GM19239 (cell line): ENCODE data around the gene HSPA1A.
"Not testable (repeated sequence)": the region's sequence is repeated elsewhere in the genome, so short reads cannot be mapped to it uniquely, and the experiment has no call there.

Experiments
- DNase-seq: peaks from one replicate; pipeline ENCODE4 v3.0.0; 2011; ENCODE audit warnings: low spot score; ENCODE audit not compliant: insufficient read length
- FAIRE-seq: peaks from 2 replicates; lab custom pipeline; 2011; peaks lifted over from hg19 to GRCh38; lab: Jason Lieb, UNC

The HSPA1A gene

DNA sequence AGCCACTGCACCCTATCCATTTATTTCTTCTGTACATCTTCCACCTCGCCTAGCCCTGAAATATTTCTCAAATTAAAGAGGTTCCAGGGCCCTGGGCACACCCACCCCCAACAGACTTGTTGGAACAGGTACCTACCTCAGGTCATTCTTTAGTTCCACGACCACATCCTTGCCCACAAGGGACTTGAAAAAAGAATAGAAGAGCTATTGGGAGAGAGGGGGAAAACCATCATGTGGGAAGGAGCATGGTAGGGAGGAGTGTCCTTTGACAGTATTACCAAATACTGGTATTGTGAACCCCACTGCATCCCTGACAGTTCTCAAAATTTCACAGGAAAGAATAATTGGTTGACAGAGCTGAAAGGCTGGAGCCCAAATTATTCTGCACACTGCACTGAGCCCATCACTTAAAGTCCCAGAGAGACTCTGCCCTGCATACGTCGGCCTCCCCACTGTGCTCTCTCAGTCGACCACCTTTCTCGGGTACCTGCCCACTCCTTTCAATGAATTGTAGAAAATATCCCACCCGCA, 9.3 kb upstream of the HSPA1A start:
- no peak for DNase-seq
- FAIRE-seq = no peak

DNA sequence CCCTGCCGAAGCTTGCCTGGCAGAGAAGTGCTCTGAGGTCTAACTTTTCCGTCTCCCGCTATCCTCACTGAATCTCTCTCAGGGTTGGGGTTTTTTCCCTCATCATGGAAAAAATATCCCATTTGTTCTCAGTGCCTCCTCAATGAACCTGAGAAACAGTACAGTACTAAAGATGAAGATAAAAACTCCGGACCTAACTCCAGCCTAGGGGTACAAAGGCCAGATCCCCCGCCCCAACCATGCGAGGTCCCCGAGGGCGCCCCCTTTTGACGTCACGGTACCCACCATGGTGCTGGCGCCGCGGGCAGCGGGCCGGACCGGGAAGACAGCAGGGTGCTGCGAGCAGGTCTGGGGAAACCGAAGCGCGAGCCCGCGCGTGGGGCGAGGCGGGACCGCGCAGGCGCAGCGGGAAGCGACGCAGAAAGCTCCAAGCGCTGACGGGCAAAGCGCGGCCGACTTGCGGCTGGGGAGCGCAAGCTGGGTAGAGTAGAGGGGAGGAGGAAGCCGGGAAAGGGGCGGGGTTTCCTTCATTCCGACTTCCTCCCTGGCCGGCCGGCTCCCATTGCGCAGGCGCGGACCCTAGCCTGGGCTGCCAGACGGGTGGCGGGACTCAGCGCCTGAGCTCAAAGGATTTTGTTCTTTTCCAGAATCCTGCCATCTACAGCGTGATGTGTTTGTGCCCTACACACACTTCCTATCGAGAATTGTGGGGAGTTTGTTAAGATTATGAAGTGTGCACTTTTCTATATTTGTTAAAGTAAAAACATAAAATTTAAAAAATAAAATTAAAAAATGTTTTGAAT, 8.7 kb upstream of the HSPA1A start, which contains the start of gene LSM2:
TSS of gene LSM2 (minus strand) at position 497 of the 803 bp plus-strand sequence. CDS start at position 288, 209 bp downstream.
- peak; percentile 95 for FAIRE-seq
- peak; percentile 97 for DNase-seq

DNA sequence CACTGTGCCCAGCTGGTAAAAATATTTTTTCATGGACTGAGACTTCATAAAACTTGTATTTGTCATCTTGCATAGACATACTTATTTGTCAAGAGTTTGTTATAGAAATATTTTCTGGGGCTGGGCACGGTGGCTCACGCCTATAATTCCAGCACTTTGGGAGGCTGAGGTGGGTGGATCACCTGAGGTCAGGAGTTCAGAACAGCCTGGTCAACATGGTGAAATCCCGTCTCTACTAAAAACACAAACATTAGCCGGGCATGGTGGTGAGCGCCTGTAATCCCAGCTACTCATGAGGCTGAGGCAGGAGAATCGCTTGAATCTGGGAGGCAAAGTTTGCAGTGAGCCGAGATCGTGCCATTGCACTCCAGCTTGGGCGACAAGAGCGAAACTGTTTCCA, 6.7 kb upstream of the HSPA1A start:
- DNase-seq = not testable (repeated sequence)

DNA sequence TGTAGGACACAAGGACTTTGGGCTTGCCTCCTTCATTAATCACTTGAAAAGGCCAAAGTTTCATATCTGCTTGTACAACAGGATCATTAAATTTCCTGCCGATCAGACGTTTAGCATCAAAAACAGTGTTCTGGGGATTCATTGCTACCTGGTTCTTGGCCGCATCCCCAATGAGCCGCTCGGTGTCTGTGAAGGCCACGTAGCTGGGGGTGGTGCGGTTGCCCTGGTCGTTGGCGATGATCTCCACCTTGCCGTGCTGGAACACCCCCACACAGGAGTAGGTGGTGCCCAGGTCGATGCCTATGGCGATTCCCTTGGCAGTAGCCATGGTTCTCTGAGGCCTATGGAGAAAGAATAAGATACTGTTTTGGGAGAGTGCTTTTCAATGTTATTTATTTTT, 3.7 kb upstream of the HSPA1A start:
- FAIRE-seq = no peak
- no peak for DNase-seq

More for the DNA sequence above, 6.7 kb upstream of the HSPA1A start:
- not testable (repeated sequence) for FAIRE-seq

DNA sequence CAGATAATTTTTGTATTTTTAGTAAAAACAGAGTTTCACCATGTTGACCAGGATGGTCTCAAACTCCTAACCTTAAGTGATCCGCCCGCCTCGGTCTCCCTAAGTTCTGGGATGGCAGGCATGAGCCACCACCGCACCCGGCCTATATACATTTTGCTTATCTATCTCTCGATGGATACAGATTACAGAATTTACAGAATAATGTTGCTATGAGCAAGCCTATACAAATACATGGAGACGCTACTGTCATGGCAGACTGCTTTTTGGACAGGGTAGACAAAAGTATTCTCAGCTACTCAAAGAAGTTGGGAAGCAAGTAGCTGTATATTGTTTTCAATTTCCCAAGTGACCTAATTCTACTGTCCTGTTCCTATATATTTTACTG, 1.9 kb upstream of the HSPA1A start:
- FAIRE-seq (no peak), DNase-seq (no peak)

DNA sequence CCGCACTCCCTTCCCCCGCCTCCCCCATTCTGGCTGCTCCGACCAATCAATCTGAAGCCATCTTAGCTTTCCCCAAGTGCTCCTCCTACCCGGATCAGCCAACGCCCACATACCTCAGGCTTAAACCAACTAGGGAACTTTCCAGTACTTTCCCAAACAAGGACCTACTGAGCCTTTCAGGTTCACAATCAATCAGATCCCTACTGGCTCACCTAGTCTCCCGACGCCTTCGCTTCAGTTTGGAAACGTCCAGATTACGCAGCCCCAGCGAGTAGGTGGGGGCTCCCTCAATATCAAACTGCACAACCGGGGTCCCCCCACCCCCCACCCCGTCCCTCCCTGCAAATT, 692 bp upstream of the HSPA1A start:
- no peak for DNase-seq
- FAIRE-seq = peak; percentile 57

DNA sequence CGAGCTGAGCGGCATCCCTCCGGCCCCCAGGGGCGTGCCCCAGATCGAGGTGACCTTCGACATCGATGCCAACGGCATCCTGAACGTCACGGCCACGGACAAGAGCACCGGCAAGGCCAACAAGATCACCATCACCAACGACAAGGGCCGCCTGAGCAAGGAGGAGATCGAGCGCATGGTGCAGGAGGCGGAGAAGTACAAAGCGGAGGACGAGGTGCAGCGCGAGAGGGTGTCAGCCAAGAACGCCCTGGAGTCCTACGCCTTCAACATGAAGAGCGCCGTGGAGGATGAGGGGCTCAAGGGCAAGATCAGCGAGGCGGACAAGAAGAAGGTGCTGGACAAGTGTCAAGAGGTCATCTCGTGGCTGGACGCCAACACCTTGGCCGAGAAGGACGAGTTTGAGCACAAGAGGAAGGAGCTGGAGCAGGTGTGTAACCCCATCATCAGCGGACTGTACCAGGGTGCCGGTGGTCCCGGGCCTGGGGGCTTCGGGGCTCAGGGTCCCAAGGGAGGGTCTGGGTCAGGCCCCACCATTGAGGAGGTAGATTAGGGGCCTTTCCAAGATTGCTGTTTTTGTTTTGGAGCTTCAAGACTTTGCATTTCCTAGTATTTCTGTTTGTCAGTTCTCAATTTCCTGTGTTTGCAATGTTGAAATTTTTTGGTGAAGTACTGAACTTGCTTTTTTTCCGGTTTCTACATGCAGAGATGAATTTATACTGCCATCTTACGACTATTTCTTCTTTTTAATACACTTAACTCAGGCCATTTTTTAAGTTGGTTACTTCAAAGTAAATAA, 2.0 kb downstream of the HSPA1A start:
- DNase-seq = not testable (repeated sequence)
- peak; percentile 81 for FAIRE-seq

DNA sequence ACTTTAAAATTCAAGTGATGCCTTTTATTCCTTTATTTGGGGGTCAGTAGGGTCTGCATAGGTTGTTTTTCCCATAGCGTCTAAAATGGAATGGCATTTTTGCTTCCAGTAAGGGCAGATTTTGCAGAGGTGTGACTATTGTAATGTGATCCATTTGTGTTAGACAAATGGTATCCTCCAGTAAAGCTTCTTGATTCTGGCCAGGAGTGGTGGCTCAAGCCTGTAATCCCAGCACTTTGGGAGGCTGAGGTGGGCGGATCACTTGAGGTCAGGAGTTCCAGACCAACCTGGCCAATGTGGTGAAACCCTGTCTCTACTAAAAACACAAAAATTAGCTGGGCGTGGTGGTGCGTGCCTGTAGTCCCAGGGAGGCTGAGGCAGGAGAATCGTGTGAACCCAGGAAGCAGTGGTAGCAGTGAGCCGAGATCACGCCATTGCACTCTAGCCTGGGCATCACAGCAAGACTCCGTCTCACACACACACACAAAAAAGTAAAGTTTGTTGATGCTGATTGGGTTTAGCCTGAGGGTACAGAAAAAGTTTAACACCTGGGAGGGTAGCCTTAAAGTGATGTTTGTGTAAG, 2.7 kb downstream of the HSPA1A start:
- FAIRE-seq, DNase-seq: not testable (repeated sequence)

DNA sequence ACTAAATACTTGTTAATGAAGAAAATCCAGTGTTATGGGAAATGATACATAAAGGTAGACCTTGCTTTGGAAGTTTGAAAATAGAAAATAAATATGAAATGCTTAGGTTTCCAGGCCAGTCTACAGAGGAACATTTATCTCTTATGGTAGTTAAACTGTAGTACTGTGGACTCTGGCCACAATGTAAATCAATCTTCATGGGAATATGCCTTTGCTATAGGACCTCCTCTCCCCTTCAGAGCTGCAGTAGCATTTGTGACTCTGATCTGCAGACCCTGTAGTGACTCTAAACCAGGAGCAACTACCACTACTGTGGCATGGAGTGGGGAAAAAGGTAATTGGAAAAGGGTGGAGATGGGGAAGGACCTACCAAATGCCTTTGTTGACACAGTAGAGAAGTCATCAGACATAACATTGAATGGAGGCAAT, 4.5 kb downstream of the HSPA1A start:
- FAIRE-seq (no peak), DNase-seq (no peak)

GRCh38 chr6:31820399-31820798, 5.1 kb downstream of the HSPA1A start:
- FAIRE-seq, DNase-seq: not testable (repeated sequence)

DNA sequence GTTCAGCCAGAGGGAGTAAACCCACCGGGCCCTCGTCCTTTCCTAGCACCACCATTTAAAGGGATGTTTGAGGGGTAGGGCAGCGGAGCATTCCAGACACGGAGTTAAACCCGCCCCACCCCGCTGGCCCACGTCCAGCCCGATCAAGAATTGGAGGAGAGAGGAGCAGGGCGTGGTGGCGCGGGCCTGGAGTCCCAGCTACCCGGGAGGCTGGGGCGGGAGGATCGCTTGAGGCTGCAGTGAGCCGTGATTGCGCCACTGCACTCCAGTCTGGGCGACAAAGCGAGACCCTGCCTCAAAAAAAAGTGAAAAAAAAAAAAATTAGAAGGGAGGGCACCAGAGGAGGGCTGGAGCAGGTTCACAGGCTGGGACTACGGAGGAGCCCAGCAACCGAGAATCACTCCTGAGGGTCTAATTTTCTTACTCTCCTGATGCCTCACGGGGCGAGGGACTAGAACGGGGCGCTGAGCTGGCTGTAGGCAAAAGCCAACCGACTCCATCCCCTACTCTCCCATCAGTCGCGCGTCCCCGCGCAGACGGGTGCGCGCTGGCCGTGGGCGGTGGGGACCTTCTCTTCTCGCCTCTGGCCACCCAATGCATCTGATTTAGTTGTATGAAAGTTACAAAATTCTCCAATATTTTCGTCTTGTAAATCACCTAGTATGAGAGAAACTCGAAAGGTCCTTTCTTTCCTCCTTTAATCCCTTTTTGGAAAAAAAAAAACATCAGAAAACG, 6.1 kb downstream of the HSPA1A start:
- FAIRE-seq = peak; percentile 33
- no peak for DNase-seq

DNA sequence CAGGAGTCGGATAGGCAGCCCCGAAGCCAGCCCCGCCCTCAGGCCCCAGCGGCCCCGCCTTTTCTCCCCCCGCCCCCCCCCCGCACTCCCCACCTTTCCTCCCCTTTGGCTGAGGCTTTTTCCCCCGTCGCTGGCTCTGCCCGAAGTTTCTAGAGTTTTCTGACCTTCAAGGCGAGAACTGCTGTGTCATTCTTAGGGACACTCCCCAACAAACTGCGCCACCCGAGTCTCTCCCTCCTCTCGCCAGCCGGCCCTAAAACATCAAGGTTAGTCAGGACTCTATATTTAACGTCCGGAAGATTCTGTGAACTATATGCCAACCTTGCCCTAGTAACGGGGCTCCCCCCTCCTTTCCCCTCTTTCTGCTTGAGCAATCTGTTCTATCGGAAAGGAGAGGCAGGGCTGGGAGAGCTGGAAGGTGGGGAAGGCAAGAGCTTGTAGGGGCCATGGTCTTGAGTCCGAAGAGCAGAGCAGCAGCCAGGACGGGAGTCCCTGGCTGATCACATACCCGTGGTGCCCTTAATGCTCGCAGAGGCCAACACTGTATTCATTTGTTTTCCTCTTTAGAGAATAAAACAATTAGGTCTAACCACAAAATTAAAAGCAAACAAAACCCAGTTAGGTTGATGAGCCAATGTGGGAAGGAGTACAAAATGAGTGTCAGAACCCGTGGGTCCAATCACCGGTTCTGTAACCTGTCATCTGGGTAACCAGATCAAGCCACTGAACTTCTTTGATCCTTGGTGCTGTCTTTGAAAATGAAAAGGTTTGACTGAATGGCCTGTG, 6.9 kb downstream of the HSPA1A start:
- FAIRE-seq = peak; percentile 39
- no peak for DNase-seq

DNA sequence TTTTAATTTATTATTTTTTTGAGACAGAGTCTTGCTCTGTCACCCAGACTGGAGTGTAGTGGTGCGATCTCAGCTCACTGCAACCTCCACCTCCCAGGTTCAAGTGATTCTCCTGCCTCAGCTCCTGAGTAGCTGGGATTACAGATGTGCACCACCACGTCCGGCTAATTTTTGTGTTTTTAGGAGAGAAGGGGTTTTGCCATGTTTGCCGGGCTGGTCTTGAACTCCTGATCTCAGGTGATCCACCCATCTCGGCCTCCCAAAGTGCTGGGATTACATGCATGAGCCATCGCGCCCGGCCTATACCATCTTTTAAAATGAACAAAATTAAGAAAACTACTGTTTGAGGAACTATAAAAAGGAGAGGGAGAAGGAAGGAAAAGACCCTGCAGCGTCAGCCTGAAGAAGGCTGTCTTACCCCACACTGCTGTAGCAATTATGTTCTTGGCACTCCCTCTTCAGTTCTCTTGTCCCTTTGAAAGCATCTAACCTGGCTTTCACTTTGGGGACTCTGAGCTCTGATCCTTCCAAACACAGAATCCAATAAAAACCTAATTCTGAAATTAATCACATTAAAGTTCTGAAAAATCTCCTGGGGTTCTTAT, 8.4 kb downstream of the HSPA1A start:
- not testable (repeated sequence) for DNase-seq, FAIRE-seq

- FAIRE-seq = no peak
These were observed 10.2 kb downstream of the HSPA1A start for GRCh38 chr6:31825553-31825952.

DNA sequence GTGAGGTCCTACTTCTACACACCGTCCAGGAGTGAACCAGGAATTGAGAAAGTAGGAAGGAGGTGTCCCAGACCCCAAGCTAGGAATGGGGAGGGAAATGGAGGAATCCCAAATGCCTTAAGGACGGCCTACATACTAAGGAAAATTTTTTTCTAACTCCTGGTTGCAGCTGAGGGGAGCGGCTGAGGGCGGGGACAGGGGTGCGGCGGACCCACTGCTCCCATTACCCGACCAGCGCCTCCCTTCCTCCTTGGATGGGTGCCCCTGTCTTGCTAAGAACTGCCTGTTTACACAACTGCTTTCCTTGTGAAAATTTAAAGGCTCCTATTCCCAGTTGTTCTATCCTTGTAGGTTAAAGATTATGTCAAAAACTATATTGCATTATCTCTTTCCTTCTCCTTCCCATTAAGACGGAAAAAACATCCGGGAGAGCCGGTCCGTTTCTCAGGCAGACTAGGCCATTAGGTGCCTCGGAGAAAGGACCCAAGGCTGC, 11.5 kb downstream of the HSPA1A start:
- FAIRE-seq = no peak

More at GRCh38 chr6:31825553-31825952, 10.2 kb downstream of the HSPA1A start:
- no peak for DNase-seq

GRCh38 chr6:31827286-31828079, 12.1 kb downstream of the HSPA1A start, which contains the start of gene HSPA1B:
Gene HSPA1B, plus strand, starts transcription at chr6:31827738. Its CDS starts 213 bp downstream, at chr6:31827951.
- FAIRE-seq (peak; percentile 77), DNase-seq (peak; percentile 85)

More for the DNA sequence above, 11.5 kb downstream of the HSPA1A start:
- no peak for DNase-seq

- DNase-seq = no peak
These were observed 14.4 kb downstream of the HSPA1A start for GRCh38 chr6:31829633-31830283.

More at GRCh38 chr6:31829633-31830283, 14.4 kb downstream of the HSPA1A start:
- FAIRE-seq = no peak
